Measurements from ENCODE around the gene GLRX. TPM values are rescaled to one million over a fixed set of nuclear protein-coding genes. Genes with fewer than 3 reads are reported as not detected.

Gene GLRX
- total RNA-seq, 2 experiments from 2014 or later, result 33.2 to 34.0 TPM

DNA sequence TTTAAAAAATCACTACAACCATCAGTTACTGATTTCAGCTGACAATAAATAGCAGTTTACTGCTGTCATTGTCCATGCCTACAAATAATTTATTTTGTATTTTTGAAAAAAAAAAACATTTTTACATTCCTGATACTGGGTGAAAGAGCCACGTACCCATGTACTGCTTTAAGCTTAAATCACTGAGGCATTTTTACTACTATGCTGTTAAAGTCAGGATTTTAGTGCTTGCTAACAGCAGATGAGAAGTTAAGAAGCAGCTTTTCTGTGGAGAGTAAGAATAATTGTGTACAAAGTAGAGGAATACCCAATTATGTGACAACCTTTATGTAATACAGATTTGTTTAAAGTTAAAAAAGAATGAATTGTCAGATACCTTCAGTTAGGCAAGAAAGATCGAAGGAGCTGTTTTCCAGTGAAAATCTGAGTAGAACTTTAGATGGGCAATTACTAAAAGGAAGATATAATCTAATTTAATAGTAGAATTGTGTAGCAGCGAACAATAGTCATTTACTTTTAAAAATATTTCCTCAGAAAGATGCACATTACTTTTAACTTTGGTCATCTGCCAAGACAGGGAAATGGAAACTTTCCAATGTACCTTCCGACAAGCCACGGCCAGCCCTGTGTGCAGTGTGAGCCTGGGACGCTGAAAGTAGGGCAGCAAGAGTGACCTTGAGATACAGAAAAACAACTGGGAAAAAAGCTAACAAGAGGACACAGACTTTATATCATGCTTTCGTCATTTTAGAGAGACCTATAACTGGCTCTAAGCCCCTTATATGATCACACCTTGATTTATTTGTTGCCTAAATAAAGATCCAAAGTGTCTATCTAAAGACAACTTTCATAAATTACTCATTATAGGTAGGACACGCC lies 51.5 kb downstream of the GLRX start:
- H3K4me1 Mint-ChIP-seq (ENCODE audit: low read depth), result no peaks in the 10 kb centered on the region
- H3K27me3 Mint-ChIP-seq, result no peaks in the 10 kb centered on the region
- no peaks in the 10 kb centered on the region for H3K36me3 Mint-ChIP-seq
- no peak overlapping the region for H3K4me3 Mint-ChIP-seq
- POLR2A ChIA-PET, result no interaction called here
- intact Hi-C loops (cut with micrococcal nuclease), result no loop called here
- no peak overlapping the region for H3K27ac Mint-ChIP-seq
- DNase-seq, result no peak
- no peaks in the 10 kb centered on the region for H3K9me3 Mint-ChIP-seq
- CTCF ChIA-PET, result interaction anchor here (0.9 to 4.4 kb wide), 4 partner anchors 10 to 101 kb away, joined by 3 to 58 read pairs (median 3); no protein-coding TSS in a partner anchor

DNA sequence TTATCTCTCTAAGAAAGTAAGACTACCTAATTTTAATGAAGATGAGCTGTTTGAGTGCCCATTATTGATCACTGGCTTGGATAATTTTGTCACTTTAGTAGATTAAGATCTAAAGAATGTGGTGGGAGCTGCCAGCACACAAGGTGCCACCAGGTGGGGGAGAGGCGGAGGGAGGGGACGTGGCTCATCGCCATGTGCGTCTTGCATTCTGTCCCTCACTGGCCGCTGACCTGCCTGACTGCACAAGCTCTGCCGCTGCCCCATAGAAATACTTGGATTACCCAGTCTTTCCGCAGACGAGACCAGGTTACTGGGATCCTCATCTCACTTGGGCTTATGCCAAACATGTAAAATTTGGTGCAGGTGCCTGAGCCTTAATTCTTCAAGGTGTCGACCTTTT lies 53.8 kb downstream of the GLRX start:
- Mint-ChIP-seq H3K4me1 (ENCODE audit: low read depth) (no peaks in the 10 kb centered on the region), H3K9me3 (no peaks in the 10 kb centered on the region), H3K4me3 (no peak overlapping the region), H3K36me3 (no peaks in the 10 kb centered on the region), H3K27me3 (peaks cover 2% of the 10 kb centered on the region), H3K27ac (no peak overlapping the region)
- ChIA-PET POLR2A (no interaction called here), CTCF (interaction anchor here (1.0 to 4.4 kb wide), 3 partner anchors 13 to 76 kb away, joined by 3 to 58 read pairs (median 8); no protein-coding TSS in a partner anchor)
- no peak for DNase-seq
- intact Hi-C loops (cut with micrococcal nuclease), result no loop called here

DNA sequence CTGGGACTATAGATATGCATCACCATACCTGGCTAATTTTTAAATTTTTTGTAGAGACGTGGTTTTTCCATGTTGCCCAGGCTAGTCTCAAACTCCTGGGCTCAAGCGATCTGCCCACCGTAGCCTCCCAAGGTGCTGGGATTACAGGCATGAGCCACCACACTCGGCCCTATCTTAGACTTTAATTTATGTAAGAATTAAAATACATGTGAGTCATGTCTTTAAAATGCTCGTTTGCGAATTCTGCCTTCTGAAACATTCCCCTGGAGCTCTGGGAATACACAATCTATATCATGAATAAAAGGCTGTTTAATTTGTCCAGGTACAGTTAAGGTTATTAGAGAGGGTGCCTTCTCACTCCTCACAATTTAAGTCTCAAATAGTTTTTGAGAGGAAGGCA lies 58.6 kb downstream of the GLRX start:
- H3K4me1 Mint-ChIP-seq (ENCODE audit: low read depth), result peaks cover 23% of the 10 kb centered on the region
- intact Hi-C loops (cut with micrococcal nuclease), result loop anchor here (5.0 kb wide), 2 partner anchors 102 to 518 kb away; no protein-coding TSS in a partner anchor
- no peak overlapping the region for H3K27ac Mint-ChIP-seq
- ChIA-PET POLR2A (no interaction called here), CTCF (interaction anchor here (1.7 to 2.7 kb wide), 3 partner anchors 17 to 100 kb away, joined by 4 to 11 read pairs (median 5); no protein-coding TSS in a partner anchor)
- H3K27me3 Mint-ChIP-seq, result peaks cover 4% of the 10 kb centered on the region
- no peaks in the 10 kb centered on the region for H3K36me3 Mint-ChIP-seq
- no peaks in the 10 kb centered on the region for H3K9me3 Mint-ChIP-seq
- no peak for DNase-seq
- no peak overlapping the region for H3K4me3 Mint-ChIP-seq

Other genes with a start within 250 kb of the GLRX start
- under 1 TPM; 0.50 to 0.82 TPM for gene GPR150, start 202.6 kb downstream of the GLRX start, total RNA-seq
- 1 to 10 TPM; 6.9 to 8.8 TPM for gene RFESD, start 175.9 kb downstream of the GLRX start, total RNA-seq
- not detected for gene SPATA9, start 139.7 kb downstream of the GLRX start, total RNA-seq
- under 1 TPM; 0.75 to 0.97 TPM for gene RHOBTB3, start 91.4 kb downstream of the GLRX start, total RNA-seq
- 100 to 1,000 TPM; 127 to 132 TPM for gene ELL2, start 139.1 kb upstream of the GLRX start, total RNA-seq